Duodenal mucosa (tissue), 2 donors: ENCODE results near the gene TMEM141.
A peak's percentile ranks its signal among the peaks of the same experiment; 100 is the strongest.
"Not testable (repeated sequence)": the region's sequence is repeated elsewhere in the genome, so short reads cannot be mapped to it uniquely, and the experiment has no call there.

Experiments used
- H3K27ac ChIP-seq: one replicate; pipeline ENCODE4 v1.7.0; 2013; ENCODE audit warnings: low read depth, low read length
- H3K27me3 ChIP-seq, 2 donors: one replicate each; pipeline ENCODE4 v1.7.0; 2013; ENCODE audit warnings: low read length in 2 of 2, control low read depth in 1 of 2; ENCODE audit not compliant: insufficient read depth in 2 of 2, control insufficient read depth in 1 of 2
- H3K36me3 ChIP-seq, 2 donors: one replicate each; pipeline ENCODE4 v1.7.0; 2013; ENCODE audit warnings: low read length in 2 of 2, control low read depth in 1 of 2; ENCODE audit not compliant: insufficient read depth in 2 of 2, control insufficient read depth in 1 of 2
- H3K4me1 ChIP-seq, 2 donors: one replicate each; pipeline ENCODE4 v1.7.0; 2013; ENCODE audit warnings: low read length in 2 of 2, control low read depth in 1 of 2; ENCODE audit not compliant: insufficient read depth in 2 of 2, control insufficient read depth in 1 of 2
- H3K4me3 ChIP-seq, 2 donors: one replicate each; pipeline ENCODE4 v1.7.0; 2013; ENCODE audit warnings: low read length in 2 of 2, low read depth in 1 of 2
- H3K9ac ChIP-seq, 2 donors: one replicate each; pipeline ENCODE4 v1.7.0; 2013; ENCODE audit warnings: low read length in 2 of 2, low read depth in 1 of 2
- H3K9me3 ChIP-seq, 2 donors: one replicate each; pipeline ENCODE4 v1.7.0; 2013; ENCODE audit warnings: low read length in 2 of 2, control low read depth in 1 of 2; ENCODE audit not compliant: control insufficient read depth in 1 of 2

Gene TMEM141

DNA sequence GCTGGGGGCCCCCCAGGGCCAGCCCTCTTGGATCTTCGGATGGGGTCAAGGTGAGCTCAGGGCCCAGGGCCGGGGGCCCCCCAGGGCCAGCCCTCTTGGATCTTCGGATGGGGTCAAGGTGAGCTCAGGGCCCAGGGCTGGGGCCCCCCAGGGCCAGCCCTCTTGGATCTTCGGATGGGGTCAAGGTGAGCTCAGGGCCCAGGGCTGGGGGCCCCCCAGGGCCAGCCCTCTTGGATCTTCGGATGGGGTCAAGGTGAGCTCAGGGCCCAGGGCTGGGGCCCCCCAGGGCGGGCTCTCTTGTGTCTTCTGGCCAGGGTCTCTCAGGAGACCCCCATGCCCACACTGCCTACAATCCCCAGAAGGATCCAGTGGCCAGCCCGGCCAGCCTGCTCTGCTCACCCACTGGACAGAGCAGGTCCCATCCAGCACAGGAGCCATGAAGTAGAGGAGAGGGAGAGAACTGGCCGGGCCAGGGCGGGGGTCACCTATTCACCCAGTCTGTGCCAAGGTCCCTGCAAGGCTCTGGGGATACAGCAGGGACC lies 11.9 kb downstream of the TMEM141 start:
- not testable (repeated sequence) for H3K27ac ChIP-seq, H3K9ac ChIP-seq, H3K4me3 ChIP-seq, H3K27me3 ChIP-seq, H3K36me3 ChIP-seq, H3K9me3 ChIP-seq
- H3K4me1 ChIP-seq, result peaks cover 28 to 34% of the 10 kb centered on the region in 2 donors

DNA sequence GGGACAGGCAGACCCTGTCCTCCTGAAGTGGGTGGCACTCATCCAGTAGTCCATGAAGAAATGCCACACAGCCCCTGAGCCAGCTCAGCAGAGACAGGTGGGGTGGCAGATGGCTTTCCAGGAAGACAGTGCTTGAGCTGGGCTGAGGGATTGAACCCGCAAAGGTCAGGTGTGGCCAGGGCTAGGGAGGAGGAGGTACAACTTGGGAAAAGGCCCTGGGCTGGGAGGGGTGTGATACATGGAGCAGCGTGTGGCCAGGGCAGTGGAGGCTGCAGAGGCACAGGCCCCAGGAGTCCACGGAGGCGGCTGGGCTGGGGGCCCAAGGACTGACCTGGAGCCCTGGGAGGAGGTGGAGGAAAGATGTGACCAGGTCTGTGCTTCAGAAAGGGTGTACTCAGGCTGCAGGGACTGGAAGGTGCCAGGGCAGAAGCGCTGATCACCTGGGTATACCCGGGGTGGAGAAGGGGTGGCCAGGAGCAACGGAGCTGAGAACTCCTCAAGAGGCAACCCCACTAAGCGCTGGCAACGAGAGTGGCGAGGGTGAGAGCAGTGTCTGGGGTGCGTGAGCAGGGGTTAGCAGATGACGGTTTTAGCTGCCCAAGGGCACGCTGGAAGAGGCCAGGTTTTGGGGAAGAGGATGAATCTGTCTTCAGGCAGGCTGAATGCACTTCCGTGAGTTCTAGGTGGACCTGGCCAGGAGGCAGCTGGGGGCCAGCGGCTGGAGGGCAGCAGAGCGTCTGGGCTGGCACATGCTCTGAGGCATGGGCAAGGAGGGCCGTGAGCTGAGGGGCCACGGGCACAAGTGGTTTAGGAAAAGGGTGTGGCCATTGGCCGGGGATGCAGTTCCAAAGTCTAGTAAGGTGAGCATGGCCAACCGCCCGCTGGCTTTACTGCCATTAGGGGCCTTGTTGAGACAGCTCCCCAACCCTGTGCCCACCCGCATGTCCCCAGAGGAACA lies 12.7 kb downstream of the TMEM141 start:
- Histone ChIP-seq H3K27me3 (peaks cover 5 to 6% of the 10 kb centered on the region in 2 donors), H3K4me1 (peaks cover 24 to 33% of the 10 kb centered on the region in 2 donors), H3K36me3 (no peaks in the 10 kb centered on the region), H3K9me3 (no peaks in the 10 kb centered on the region), H3K9ac (no peak overlapping the region), H3K4me3 (no peak overlapping the region), H3K27ac (no peak overlapping the region)

DNA sequence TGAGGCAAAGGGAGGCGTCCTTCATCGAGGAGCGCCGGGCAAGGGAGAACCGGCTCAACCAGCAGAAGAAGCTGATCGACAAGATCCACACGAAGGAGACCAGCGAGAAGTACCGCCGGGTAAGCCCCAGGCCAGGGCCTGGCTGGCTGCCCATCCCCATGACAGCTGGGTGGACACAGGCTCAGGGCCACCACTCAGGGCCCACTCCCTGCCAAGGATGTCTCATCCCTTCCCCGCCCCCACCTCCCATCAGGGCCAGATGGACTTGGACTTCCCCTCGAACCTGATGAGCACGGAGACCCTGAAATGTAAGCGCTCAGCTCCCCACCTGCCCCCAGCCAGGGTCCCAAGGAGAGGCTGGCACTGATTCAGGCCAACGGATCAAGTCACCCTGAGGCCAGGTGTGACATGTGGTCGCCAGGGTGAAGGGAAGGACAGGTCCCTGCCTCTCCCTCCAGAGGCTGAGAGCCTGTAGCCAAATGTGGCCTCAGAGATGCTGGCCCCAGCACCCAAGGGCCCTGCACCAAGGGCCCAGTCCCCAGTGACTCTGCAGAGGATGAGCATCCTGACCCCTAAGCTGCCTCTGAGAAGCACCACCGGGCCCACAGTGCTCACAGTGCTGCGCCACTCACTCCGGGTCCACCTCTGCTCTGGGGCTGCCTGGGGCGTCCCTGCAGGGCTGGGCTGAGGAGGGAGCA lies 13.5 kb downstream of the TMEM141 start:
- Histone ChIP-seq H3K4me1 (peaks cover 20 to 34% of the 10 kb centered on the region in 2 donors), H3K9me3 (no peaks in the 10 kb centered on the region), H3K27me3 (no peaks in the 10 kb centered on the region), H3K27ac (no peak overlapping the region), H3K9ac (no peak overlapping the region), H3K36me3 (no peaks in the 10 kb centered on the region), H3K4me3 (no peak overlapping the region)

DNA sequence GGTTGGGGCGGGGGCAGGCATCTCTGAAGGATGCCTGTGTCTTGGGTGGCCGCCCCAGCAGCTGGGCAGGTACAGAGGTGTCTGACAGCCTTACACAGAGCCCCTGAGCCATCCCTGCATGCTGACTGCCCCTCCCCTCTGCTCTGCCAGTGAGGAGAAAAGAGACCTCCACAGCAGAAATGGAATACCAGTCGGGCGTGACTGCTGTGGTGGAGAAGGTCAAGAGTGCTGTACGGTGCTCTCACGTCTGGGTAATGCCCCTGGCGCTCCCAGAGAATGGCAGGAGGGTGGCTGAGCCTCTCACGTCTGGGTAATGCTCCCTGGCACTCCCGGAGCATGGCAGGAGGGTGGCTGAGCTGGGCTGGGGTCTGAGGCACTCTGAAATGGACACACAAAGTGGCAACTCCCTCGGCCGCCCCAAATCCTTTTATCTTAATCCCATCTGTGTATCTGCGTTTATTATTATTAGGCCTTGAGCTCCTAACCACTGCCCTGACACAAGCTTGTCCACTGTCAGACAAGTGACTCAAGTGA lies 14.1 kb downstream of the TMEM141 start:
- no peak overlapping the region for H3K27ac ChIP-seq
- no peak overlapping the region for H3K9ac ChIP-seq
- no peaks in the 10 kb centered on the region for H3K27me3 ChIP-seq
- no peaks in the 10 kb centered on the region for H3K9me3 ChIP-seq
- peaks cover 0 to 2% of the 10 kb centered on the region in 2 donors for H3K36me3 ChIP-seq
- peaks cover 23 to 36% of the 10 kb centered on the region in 2 donors for H3K4me1 ChIP-seq
- H3K4me3 ChIP-seq, result no peak overlapping the region

DNA sequence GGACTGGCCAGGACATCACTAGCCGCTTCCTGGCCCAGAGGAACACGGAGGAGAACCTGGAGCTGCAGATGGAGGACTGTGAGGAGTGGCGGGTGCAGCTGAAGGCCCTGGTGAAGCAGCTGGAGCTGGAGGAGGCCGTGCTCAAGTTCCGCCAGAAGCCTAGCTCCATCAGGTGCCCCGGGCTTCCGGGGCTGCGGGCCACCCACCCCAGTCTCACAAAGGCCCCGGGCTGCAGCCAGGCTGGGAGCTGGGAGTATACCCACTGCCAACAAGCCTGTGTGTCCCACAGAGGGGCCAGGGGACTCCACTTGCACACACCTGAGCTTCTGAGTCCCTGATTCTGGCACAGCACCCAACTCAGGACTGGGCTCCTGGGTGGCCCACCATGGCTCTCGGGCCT lies 14.9 kb downstream of the TMEM141 start:
- Histone ChIP-seq H3K4me1 (peaks cover 16 to 29% of the 10 kb centered on the region in 2 donors), H3K27me3 (no peaks in the 10 kb centered on the region), H3K36me3 (peaks cover 0 to 7% of the 10 kb centered on the region in 2 donors), H3K27ac (no peak overlapping the region), H3K4me3 (no peak overlapping the region), H3K9ac (no peak overlapping the region), H3K9me3 (no peaks in the 10 kb centered on the region)

DNA sequence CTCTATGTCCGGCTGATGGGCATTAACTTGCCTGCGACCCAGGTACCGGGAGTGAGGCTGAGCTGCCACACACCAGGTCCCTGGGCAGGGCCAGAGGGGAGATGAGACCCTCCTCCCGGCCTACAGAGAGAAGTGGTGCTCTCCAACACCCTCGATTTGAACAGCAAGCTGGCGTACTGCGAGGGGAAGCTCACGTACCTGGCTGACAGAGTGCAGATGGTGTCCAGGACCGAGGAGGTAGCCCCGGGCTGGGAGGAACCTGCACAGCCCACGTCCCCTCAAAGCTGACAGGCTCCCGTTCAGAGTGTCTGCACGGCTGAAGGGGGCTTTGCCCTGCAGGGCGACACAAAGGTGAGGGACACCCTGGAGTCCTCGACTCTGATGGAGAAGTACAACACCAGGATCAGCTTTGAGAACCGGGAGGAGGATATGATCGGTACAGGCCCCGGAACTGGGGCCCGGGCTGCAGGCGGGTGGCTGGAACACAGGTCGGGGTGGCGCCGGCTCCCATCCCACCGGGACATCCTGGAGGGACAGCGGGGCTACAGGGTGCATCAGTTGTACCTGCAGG lies 15.6 kb downstream of the TMEM141 start:
- H3K27ac ChIP-seq, result peak overlapping the region; percentile 89
- H3K4me3 ChIP-seq, result peak overlapping the region; percentile 70 to 80
- H3K9me3 ChIP-seq, result no peaks in the 10 kb centered on the region
- H3K9ac ChIP-seq, result peak overlapping the region; percentile 65 to 82
- H3K27me3 ChIP-seq, result no peaks in the 10 kb centered on the region
- peaks cover 0 to 8% of the 10 kb centered on the region in 2 donors for H3K36me3 ChIP-seq
- peaks cover 16 to 29% of the 10 kb centered on the region in 2 donors for H3K4me1 ChIP-seq

DNA sequence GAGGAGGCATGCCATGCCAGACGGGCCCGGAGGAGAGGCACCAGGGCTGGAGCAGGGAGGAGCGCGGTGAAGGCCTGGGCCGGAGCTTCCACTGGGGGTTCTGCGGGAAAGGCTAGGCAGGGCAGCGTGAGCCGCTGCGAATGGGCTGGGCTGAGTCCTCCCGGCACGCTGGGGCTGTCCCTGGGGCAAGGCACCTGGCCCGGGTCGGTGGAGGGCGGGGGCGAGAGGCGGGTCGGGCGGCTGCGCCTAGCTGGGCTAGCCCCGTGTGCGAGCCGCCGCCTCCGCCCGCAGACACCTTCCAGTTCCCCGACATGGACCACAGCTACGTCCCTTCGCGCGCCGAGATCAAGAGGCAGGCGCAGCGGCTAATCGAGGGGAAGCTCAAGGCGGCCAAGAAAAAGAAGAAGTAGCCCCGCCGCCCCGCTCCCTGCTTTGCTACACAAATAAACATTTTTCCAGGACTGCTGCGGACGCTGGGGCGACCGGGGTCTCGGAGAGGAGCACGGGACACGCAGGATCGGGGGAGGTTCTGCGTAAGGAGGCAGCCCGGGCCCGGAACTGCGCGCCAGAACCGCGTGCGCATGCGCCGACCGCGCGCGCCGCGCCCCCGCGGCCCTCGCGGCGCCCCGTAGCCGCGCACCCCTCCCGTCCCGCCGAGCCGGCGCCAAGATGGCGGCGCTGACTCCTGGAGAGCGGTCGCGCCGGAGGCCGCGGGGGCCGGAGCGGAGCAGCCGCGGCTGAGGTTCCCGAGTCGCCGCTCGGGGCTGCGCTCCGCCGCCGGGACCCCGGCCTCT lies 16.3 kb downstream of the TMEM141 start, which contains the start of gene RABL6:
RABL6 (plus strand) TSS at position 668 of the 794 bp plus-strand sequence. CDS start 249 bp downstream, outside the sequence.
- H3K9me3 ChIP-seq, result no peaks in the 10 kb centered on the region
- H3K4me3 ChIP-seq, result peak within 1 kb of the TSS; percentile 75 to 80
- peaks cover 16 to 29% of the 10 kb centered on the region in 2 donors for H3K4me1 ChIP-seq
- H3K9ac ChIP-seq, result peak within 1 kb of the TSS; percentile 65 to 82
- peaks cover 0 to 8% of the 10 kb centered on the region in 2 donors for H3K36me3 ChIP-seq
- peak within 1 kb of the TSS; percentile 89 for H3K27ac ChIP-seq
- no peaks in the 10 kb centered on the region for H3K27me3 ChIP-seq

DNA sequence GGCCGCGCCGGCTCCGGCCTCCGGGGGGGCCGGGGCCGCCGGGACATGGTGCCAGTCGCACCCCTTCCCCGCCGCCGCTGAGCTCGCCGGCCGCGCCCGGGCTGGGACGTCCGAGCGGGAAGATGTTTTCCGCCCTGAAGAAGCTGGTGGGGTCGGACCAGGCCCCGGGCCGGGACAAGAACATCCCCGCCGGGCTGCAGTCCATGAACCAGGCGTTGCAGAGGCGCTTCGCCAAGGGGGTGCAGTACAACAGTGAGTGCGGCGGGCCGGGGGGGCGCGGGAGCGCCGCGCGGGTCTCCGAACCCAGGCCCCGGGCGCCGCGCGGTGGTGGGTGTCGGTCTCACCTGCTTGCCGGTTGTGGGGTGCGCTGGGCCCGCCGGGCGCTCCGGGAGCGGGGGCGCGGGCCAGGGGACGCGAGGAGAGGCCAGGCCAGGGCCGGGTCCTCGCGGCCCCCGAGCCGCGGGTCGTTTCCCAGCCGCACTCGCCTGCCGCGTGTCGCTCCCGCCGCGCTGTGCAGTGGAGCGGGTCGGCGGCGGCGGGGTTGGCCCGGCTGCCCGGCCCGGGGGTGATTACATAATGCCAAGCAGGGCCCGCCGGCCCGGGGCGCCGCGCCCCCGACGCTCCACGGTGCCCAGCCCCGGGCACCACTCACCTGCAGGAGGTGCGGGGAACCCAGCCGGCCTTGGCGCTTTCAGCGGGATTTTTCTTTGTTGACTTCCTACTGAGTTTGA lies 17.1 kb downstream of the TMEM141 start:
- Histone ChIP-seq H3K27me3 (no peaks in the 10 kb centered on the region), H3K9me3 (no peaks in the 10 kb centered on the region), H3K9ac (peak overlapping the region; percentile 61 to 65), H3K36me3 (peaks cover 0 to 15% of the 10 kb centered on the region in 2 donors), H3K4me1 (peaks cover 16 to 29% of the 10 kb centered on the region in 2 donors), H3K27ac (peak overlapping the region; percentile 20), H3K4me3 (peak overlapping the region; percentile 75 to 80)

DNA sequence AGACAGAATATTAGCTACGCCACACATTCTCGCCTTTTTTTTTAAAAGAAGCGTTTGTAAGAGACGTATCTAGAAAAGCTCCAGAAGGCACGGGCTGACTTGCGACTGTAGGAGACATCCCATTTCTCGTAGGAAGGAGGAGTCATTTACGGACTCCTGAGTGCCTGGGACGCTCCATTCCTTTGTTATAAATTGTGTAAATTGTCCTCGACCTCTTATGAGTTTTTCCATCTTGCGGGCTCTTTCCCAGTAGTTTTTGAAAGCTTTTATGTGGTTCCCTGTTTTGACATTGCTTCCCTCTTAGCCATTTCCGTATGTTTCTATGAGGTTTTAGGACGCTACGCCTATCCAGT lies 17.6 kb downstream of the TMEM141 start:
- Histone ChIP-seq H3K9ac (peak overlapping the region; percentile 61 to 65), H3K27ac (no peak overlapping the region), H3K4me3 (peak overlapping the region; percentile 75 to 80), H3K27me3 (no peaks in the 10 kb centered on the region), H3K4me1 (peaks cover 16 to 29% of the 10 kb centered on the region in 2 donors), H3K36me3 (peaks cover 0 to 17% of the 10 kb centered on the region in 2 donors), H3K9me3 (no peaks in the 10 kb centered on the region)
